GM19193 (cell line): ENCODE data around the gene CLIC3.

Experiments
- POLR2A ChIP-seq: IDR thresholded peaks from 4 replicates; pipeline ENCODE4 v1.6.1; 2011; ENCODE audit not compliant: insufficient read depth, insufficient read length; ENCODE audit errors: extremely low read depth

CLIC3 gene

DNA sequence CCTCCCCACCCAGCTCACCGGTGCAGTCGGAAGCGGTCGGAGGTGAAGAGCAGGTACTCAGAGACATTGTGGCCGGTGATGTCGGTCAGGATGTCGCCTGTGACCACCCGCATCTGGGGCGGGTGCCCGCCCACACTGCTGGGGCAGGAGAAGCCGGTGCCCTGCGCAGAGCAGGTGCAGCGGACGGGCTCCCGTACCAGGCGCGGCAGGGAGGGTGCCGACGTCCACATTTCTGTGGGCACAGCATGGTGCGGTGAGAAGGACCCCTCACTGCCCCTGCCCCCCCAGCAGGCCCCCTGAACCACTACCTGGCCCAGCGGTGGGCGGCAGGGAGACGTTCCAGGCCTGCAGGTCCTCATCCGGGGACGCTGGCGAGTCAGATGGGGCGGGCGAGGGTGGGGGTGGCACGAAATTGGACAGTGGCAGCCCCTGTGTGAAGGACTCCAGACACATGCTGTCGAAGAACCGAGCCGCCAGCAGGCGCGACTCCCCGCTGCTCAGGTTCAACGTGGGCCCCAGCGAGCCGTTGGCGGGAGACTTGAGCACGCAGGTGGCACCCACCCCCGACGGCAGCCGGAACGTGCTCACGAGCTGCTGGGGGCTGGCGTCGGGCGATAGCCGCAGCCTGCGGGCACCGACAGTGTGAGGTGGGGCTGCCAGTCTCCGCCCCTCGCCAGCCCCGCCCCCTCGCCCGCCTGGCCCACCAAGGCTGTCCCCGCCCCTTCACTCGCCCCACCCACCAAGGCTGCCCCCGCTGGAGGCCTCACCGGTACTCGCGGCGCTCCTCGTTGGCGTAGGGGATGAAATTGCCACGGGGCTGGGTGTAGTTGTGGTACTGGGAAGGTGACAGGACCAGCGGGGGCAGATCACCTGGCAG is 16.6 kb upstream of the CLIC3 start:
- no peak for TF ChIP-seq POLR2A

DNA sequence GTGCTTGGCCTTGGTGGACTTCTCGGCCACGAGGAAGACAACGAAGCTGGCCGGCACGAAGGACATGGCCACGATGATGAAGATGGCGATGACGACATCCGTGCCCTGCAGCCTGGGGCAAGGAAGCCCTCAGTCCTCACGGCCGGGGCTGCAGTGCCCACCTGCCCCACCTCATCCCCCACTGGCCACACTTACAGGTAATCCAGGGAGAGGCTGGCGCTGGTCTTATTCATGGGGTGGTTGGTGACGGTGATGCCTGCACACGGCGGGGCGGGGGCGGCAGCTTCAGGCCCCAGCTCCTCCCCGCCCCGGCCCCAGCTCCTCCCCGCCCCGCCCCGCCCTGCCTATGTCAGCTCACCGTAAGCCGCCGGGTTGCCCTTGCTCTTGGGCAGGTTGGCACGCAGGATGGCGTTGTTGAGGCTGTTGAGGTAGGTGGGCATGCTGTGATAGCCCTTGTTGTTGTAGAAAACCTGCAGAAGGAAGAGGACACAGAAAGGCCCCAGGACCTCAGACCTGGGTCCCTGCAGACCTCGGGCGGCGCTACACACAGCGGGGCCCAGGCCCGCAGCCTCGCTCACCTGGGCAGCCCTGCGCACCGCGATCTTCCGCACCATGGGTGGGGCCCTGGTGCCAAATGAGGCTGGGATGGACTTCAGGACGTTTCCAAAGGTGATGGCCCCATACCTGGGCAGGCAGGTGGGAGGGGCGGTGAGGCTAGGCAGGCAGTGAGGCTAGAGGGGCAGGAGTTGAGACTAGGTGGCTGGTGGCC is 15.7 kb upstream of the CLIC3 start:
- TF ChIP-seq POLR2A = no peak

DNA sequence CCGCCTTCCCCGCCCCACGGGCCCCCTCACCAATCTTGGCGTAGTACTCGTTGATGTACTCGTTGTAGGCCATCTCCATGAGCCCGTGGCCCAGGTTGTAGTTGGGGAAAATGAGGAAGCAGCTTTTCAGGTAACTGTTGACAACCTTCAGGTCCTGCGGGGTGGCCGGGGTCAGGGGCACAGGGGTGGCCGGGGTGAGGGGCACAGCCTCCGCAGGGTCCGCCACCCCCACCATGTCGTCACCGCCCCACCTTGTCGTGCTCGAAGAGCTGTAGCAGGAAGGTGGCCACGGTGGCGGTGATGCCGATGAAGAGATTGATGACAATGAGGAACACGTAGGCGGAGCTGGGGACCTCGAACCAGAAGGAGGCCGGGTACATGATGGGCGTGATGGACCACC is 14.8 kb upstream of the CLIC3 start:
- no peak for TF ChIP-seq POLR2A

DNA sequence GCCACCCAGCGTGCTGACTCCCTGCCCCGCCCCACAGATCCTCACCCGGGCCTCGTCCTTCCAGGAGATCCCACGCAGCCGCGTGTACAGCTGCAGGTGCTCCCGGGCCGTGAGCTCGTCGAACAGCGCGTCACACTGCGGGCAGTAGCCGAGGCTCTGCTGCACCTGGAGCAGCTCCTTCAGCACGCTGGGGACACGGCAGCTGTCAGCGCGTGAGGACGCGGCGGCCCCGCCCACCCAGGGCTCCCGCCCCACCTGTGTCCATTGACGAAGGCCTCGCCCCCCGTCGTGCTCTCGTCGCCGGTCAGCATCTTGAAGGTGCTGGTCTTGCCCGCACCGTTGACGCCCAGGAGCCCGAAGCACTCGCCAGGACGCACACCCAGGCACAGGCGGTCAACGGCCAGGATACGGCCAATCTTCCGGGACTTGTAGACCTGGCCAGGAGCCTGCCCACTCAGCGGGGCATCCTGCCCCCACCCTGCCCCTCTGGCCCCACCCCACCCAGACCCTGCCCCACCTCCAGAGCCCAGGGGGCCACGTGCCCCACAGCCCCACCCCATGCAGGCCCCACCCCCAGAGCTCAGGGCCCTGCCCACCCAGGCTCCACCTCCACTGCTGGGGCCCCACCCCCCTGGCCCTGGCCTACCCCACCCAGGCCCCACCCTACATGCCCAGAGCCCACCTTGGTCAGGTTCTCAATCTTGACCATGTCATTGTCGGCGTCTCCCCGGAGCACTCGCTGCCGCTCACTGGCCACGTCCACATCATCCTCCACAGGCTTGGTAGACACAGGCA is 13.8 kb upstream of the CLIC3 start:
- TF ChIP-seq POLR2A = no peak

DNA sequence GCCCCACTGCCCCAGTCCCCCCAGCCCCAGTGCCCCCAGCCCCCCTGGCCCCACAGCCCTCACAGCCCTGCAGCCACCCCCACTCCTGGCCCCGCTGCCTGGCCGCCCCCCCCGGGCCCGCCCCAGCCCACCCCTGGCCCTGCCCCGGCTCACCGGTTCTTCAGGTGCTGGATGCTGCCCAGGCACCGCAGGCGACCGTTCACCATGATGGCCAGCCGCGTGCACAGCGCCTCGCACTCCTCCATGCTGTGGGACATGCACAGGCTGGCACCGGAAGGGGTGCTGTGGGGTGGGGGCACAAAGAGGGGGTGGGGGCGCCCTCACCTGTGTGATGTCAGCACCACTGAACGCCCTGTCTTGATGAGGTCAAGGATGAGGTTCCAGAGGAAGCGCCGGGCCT is 12.8 kb upstream of the CLIC3 start:
- no peak for TF ChIP-seq POLR2A

DNA sequence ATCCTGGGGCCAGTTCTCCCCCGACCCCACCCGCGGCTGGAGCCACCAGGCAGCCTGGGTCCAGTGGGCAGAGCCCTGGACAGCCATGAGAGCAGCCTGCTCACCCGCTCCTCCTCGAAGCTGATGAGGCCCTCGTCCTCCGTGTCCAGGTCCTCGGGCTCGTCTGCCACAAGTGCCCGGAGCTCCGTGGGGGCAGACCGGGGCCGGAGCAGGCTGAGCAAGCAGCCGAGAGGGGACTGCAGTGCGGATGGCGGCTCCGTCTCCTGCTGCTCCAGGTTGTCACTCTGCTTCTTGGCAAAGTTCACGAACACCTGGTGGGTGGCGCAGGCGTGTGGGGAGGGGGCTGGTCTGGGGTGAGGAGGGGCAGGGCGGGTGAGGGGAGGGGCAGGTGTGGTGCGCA is 11.9 kb upstream of the CLIC3 start:
- TF ChIP-seq POLR2A = no peak

DNA sequence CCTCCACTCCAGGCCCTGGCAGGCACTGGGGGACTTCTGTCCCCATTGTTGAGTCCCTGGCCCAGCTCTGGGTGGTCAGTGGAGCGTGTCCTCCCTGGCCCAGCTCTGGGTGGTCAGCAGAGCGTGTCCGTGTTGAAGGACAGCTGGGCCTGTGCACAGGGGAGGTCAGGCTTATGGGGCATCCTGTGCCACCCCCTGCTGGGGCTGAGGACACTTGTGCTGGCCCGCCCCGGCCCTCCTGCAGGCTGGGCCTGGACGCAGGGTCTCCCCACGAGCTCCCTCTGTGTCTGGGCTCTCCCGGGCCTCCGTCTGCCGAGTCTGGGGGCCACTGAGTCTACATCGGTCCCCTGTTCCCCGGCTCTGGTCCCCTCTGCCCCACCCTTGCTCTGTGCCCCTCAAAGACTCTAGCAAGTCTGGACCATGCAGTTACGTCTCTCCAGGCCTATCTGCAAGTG is 11.5 kb upstream of the CLIC3 start:
- TF ChIP-seq POLR2A = no peak

DNA sequence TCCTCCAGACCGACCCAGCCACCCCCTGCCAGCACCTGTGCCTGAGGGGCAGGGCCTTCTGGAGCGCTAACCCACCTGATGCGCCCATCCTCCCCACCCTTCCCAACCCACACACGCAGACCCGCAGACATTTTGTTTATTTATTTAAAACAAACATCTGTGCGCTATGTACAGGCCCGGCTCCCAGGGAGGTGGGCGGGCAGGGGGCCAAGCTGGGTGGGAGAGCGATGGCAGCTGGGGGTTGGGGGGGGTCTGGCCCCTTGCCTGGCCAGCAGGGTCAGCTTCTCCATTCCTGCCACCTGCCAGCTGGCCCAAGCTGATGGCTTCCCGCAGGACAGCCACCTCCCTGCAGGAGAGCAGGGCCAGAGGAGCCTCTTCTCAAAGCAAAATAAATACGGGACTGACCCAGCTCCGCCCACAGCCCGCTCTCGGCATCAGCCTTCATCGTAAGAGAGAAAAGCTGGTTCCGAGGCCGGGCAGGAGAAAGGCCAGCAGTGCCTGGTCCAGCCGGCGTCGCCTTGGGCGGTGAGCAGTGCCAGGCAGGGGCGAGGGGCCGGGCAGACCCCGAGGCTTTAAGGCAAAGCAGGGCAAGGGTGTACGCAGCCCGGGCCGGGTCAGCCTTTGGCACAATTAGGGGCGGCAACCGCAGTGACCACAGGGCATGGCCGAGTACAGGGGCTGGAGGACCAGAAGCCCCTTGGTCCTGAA is 10.9 kb upstream of the CLIC3 start:
- TF ChIP-seq POLR2A = no peak

DNA sequence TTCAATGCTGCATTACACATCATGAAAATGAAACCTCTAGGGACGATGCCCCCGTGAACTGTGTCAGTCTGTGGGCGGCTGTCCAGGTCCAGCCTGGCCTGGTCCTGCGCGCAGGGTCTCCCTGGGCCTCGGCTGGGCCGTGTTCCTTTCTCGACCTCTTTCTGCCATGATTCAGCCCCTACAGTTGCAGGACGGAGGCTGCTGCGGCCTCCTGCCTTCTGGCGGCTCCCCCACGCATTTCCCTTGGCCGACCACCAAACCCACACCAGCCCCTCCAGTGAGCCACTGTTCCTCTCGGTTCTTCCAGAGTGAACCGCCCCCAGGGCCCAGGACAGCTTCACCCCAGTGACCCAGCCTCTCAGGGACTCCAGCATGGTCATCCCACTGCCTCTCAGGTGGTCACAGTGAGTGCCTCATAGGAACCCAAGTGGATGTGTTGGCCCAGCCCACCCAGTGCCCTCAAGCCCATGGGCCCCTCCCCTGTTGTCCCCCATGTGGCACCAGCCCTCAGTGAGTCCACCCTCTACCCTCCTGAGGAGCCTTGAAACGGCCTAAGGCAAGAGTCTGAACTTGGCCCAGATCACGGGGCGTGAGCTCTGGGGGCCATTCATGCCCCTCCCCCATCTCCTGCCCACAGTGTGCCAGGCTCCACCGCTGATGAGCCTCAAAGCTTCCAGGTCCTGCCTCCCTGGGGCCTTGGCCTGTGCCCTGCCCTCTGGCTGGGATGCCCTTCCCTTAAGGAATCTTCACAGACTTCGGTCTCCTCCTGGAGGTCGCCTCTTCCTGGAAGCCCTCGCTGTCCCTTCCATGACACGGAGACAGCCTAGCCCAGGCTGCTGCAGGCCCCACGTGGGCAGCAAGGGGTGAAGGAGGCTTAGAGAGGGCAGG is 10.0 kb upstream of the CLIC3 start:
- TF ChIP-seq POLR2A = no peak

DNA sequence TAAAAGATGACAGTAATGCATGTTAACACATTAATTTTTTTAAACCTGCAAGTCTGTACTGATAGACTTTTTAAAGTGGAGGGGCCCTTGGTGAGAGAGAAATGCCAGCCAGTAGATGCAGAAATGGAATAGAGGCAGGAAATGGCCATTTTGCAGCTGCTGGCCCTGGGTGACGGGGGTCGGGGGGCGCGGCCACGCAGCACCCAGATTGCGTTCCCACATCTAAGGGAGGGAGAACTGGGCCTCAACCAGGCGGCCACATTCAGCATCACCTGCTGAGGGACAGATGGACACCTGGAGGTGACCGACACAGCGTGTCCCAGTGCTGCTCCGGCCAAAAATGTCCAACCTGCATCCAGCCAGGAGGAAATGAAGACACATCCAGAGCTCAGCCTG is 6.3 kb upstream of the CLIC3 start:
- no peak for TF ChIP-seq POLR2A

DNA sequence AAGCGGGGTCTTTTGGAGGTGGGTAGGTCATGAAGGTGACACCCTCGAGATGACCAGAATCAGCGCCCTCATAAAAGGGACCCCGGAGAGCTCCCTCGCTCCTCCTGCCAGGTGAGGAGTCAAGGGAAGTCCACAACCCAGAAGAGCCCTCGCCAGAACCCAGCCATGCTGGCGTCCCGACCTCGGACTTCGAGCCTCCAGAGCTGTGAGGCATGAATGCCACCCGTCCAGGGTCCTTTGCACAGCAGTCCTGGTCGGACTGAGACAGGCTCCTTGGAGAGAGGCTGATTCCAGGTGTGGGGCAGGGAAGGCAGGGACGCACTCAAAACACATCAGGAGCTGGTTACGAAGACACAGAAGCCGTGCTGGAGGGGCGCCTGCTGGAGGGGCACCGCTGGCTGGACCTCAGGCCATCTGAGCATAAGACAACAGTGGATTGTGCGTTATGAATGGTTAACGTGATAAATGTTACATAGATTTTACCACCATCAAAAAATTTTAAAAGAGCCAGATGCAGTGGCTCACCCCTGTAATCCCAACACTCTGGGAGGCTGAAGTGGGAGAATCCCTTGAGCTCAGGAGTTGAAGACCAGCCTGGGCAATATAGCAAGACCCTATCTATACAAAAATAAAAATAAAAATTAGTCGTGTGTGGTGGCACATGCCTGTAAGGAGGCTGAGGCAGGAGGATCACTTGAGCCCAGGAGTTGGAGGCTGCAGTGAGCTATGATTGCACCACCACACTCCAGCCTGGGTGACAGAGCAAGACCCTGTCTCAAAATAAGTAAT is 5.7 kb upstream of the CLIC3 start:
- no peak for TF ChIP-seq POLR2A

DNA sequence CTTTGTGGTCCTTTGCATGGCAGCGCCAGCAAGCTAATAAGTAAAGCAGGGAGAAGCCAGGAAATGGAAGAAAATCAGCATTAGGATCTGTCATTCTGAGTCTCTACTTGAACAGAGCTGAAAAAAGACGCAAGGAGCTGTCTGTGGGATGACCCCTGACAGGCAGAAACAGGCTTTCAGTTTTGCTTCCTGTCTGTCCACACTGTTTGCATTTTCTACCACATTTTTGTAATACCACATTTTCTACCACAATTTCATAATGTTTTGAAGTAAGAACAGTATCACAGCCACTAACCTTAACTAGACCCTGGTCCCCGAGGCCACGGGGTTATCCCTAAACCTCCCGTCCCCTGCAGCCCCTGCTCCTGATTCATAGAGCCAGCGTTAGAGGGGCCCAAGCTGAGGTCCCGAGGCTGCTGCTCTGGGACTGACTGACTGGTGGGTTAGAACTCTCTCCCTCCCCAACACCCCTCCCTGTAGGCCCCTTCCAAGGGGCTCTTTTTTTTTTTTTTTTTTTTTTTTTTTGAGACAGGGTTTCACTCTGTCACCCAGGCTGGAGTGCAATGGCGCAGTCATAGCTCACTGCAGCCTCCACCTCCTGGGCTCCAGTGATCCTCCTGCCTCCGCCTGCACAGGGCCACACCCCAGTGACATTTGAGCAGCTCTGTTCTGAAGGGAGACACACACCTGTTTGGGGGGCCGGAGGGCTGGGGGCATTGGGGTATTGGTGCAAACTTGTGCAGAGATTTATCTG is 4.0 kb upstream of the CLIC3 start:
- no peak for TF ChIP-seq POLR2A

DNA sequence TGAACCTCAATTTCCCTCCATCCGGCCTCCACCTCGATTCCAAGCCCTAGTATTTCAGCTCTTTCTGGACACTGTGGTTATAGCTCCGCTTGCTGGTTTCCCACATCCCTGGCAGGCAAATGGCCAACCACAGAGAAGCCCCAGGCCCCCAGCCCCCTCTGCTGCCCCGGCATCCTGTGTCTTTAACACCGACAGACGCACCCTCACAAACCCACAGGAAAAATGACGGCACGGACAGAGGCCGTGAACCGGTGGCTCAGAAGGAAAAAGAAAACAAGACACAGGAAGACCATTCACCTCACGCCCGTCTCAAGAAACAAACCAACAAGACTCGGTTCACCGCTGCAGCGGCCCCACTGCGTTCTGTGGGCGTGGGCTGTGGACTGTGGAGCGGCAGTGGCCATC is 1.5 kb upstream of the CLIC3 start:
- no peak for TF ChIP-seq POLR2A

DNA sequence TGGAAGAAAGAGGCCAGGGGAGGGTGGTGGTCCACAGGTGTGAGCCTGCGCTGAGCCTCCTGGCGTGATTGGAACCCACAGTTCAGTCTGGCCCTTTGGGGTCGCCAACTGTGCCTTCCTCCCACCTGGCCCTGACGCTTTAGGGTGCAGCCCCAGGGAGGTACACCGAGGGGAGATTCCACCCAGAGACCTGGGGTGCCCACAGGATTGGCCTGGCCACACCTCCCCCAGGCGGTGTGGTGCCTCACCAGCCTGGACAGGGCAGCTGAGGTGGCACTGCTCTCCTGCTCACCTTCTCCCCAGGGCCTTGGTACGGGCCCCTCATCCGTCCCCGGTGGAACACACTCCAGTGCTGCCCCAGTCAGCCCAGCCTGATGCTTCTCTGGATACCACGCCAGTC is 1.0 kb upstream of the CLIC3 start:
- TF ChIP-seq POLR2A = no peak
